HG02623 (cell line): ENCODE data around the gene IDH2.

Experiments used
- ATAC-seq: cut with Tn5 transposase; IDR thresholded peaks from one replicate; pipeline ENCODE4 v1.9.1; 2021; ENCODE audit warnings: moderate library complexity; ENCODE audit not compliant: unreplicated experiment

Gene IDH2

GRCh38 chr15:90044916-90045371 lies 57.3 kb downstream of the IDH2 start:
- ATAC-seq, result no peak

- no peak for ATAC-seq
These were observed 58.1 kb downstream of the IDH2 start for GRCh38 chr15:90044191-90044590.

GRCh38 chr15:90043530-90044010 lies 58.7 kb downstream of the IDH2 start:
- no peak for ATAC-seq

- ATAC-seq, result no peak
These were observed 59.3 kb downstream of the IDH2 start for GRCh38 chr15:90042766-90043529.

- no peak for ATAC-seq
These were observed 59.9 kb downstream of the IDH2 start for GRCh38 chr15:90042356-90042755.

- ATAC-seq, result no peak
These were observed 61.6 kb downstream of the IDH2 start for GRCh38 chr15:90040618-90041017.

GRCh38 chr15:90039996-90040395 lies 62.3 kb downstream of the IDH2 start:
- no peak for ATAC-seq

- no peak for ATAC-seq
These were observed 63.6 kb downstream of the IDH2 start for GRCh38 chr15:90038632-90039095.

GRCh38 chr15:90037961-90038631 lies 64.2 kb downstream of the IDH2 start:
- no peak for ATAC-seq

- no peak for ATAC-seq
These were observed 64.8 kb downstream of the IDH2 start for GRCh38 chr15:90037511-90037860.

- ATAC-seq, result no peak
These were observed 65.3 kb downstream of the IDH2 start for GRCh38 chr15:90036806-90037510.

GRCh38 chr15:90036343-90036742 lies 65.9 kb downstream of the IDH2 start:
- ATAC-seq, result no peak

GRCh38 chr15:90035840-90036230 lies 66.4 kb downstream of the IDH2 start:
- ATAC-seq, result no peak

- ATAC-seq, result no peak
These were observed 67.0 kb downstream of the IDH2 start for GRCh38 chr15:90035095-90035839.

- no peak for ATAC-seq
These were observed 68.8 kb downstream of the IDH2 start for GRCh38 chr15:90033448-90033847.
